Measurements from ENCODE around the gene KCNA3. TPM values are rescaled to one million over a fixed set of nuclear protein-coding genes. Genes with fewer than 3 reads are reported as not detected.

KCNA3 gene
- total and polyA plus RNA-seq, 2 of the 8 experiments (the other 6 are each of a cell fraction or from before 2014, with no cell fraction given) = 0.95 to 1.1 TPM

DNA sequence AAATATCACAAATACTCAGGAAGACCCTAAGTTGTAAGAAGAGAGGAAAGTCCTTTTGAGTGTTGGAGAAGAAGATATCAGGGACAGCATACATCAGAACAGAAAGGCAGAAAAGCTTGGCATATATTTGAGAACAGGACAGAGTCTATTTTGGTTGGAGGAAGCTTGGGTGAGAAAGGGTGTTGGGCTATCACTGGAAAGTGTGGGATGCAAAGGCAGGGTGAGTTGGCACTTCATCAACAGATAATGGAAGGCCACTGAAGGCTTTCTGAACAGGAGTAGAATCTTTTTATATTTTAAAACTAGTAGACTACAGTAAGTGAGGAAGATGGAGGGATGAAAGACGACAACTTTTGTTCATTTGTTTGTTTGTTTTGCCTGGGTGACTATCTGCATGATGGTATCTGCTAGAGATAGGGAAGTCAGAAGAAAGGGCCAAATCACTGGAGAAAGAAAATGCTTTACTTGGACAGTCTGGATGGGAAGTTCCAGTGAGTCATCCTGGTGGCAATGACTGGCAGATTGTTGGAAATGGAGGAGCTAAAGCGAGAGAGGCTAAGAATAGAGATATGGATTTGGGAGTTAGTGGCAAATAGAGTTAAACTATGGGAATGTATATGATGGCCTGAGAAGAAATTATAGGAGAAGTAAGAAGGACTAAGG, 34.9 kb downstream of the KCNA3 start:
- Histone ChIP-seq H3K79me1 (ENCODE audit: low read depth, low read length) (no peaks in the 10 kb centered on the region), H3K27ac (ENCODE audit: low read depth, low read length) (no peak overlapping the region), H2BK15ac (ENCODE audit: low read length) (no peak overlapping the region), H3K4me1 (replicated peaks in 1 of 4; ENCODE audit: control insufficient read depth in 3 of 4, insufficient read depth in 4 of 4, low read length in 3 of 4) (no peaks in the 10 kb centered on the region), H4K5ac (ENCODE audit: insufficient read length, low read depth, low read length) (no peak overlapping the region), H2AFZ (ENCODE audit: low read length) (no peak overlapping the region), H3K79me2 (ENCODE audit: control insufficient read depth in 1 of 2, insufficient read depth in 2 of 2, low read length in 2 of 2) (no peaks in the 10 kb centered on the region), H3K36me3 (ENCODE audit: control insufficient read depth in 2 of 4, insufficient read depth in 4 of 4, low read length in 3 of 4) (no peaks in the 10 kb centered on the region), H3K9me3 (ENCODE audit: insufficient read depth in 2 of 2, low read depth in 1 of 2, low read length in 1 of 2) (no peaks in the 10 kb centered on the region), H4K20me1 (replicated peaks in 1 of 2; ENCODE audit: control insufficient read depth in 1 of 2, insufficient read depth in 2 of 2, low read length in 2 of 2) (no peaks in the 10 kb centered on the region), H3K23me2 (ENCODE audit: low read depth, low read length) (no peaks in the 10 kb centered on the region; the same call in 1 of the 2 replicates), H2AK5ac (ENCODE audit: low read depth, low read length) (no peak overlapping the region), H3K23ac (ENCODE audit: insufficient read length) (no peak overlapping the region), H3K4ac (replicated peaks; ENCODE audit: insufficient read length, low read depth, low read length) (no peak overlapping the region), H2BK20ac (ENCODE audit: low read length) (no peak overlapping the region), H3K4me3 (ENCODE audit: extremely low read depth in 1 of 4, insufficient read depth in 2 of 4, low read depth in 3 of 4, low read length in 4 of 4) (no peak overlapping the region), H3K56ac (replicated peaks; ENCODE audit: insufficient read length, low read depth, low read length) (no peak overlapping the region), H3K9ac (replicated peaks in 1 of 4; ENCODE audit: extremely low read depth in 1 of 4, low read depth in 3 of 4, low read length in 3 of 4) (no peak overlapping the region), H3K4me2 (ENCODE audit: insufficient read depth in 1 of 2, low read depth in 2 of 2, low read length in 2 of 2) (no peak overlapping the region), H4K91ac (replicated peaks; ENCODE audit: insufficient read length, low read length) (no peak overlapping the region), H3K14ac (ENCODE audit: insufficient read length) (no peak overlapping the region), H3K27me3 (replicated peaks in 1 of 4; ENCODE audit: control insufficient read depth in 3 of 4, extremely low read depth in 1 of 4, insufficient read depth in 3 of 4, low read length in 3 of 4) (no peaks in the 10 kb centered on the region), H4K8ac (ENCODE audit: extremely low read depth, insufficient read depth, low read length) (no peak overlapping the region), H2BK120ac (replicated peaks; ENCODE audit: low read depth, low read length) (no peak overlapping the region), H3K18ac (ENCODE audit: extremely low read depth, low read length) (no peak overlapping the region), H2BK12ac (ENCODE audit: low read depth, low read length) (no peak overlapping the region), H2BK5ac (ENCODE audit: low read depth, low read length) (no peak overlapping the region)
- DNase-seq (ENCODE audit: low read depth in 1 of 2, low spot score in 2 of 2) (no peak), FAIRE-seq (no peak)
- ChIA-PET POLR2A (ENCODE audit: partially characterized antibody) (no interaction called here), CTCF (ENCODE audit: partially characterized antibody) (interaction anchor here (6.3 to 10.8 kb wide), 3 partner anchors 126 to 142 kb away, joined by 63 to 86 read pairs (median 79); no protein-coding TSS in a partner anchor)
- WGBS, 2 experiments (ENCODE audit: extremely low coverage in 1 of 2, insufficient coverage in 1 of 2, insufficient read length in 1 of 2, insufficient replicate concordance in 2 of 2, low coverage in 1 of 2, low lambda C conversion rate in 2 of 2, missing lambda C conversion rate in 1 of 2) = 86% methylated on average over 2 of the region's 2 CpGs; no CpG with 5 or more reads in 1 of the 2 experiments
- no peak for TF ChIP-seq RNF2 (IDR thresholded peaks at IDR 0.05; ENCODE audit: borderline replicate concordance, low read depth, low read length, missing control alignments, poor library complexity, severe bottlenecking)
- no peak for TF ChIP-seq GTF2F1 (IDR thresholded peaks at IDR 0.05; ENCODE audit: borderline replicate concordance, low read depth, low read length)
- no peak for TF ChIP-seq CEBPB (IDR thresholded peaks at IDR 0.05; ENCODE audit: low read depth, low read length)
- no peak for TF ChIP-seq SRF (IDR thresholded peaks at IDR 0.05; ENCODE audit: low read depth, low read length)
- no peak for TF ChIP-seq FOSL1 (IDR thresholded peaks at IDR 0.05; ENCODE audit: insufficient read depth, low read depth, low read length)
- TF ChIP-seq CHD2 (IDR thresholded peaks at IDR 0.05; ENCODE audit: low read length) = no peak
- TF ChIP-seq EGR1 (IDR thresholded peaks at IDR 0.05; ENCODE audit: borderline replicate concordance, low read depth, low read length) = no peak
- no peak for TF ChIP-seq RFX5 (IDR thresholded peaks at IDR 0.05; ENCODE audit: borderline replicate concordance, low read depth, low read length)
- no peak for TF ChIP-seq SIRT6 (IDR thresholded peaks at IDR 0.05; ENCODE audit: low read length)
- no peak for TF ChIP-seq NRF1 (IDR thresholded peaks at IDR 0.05; ENCODE audit: low read depth, low read length)
- no peak for TF ChIP-seq JUND (IDR thresholded peaks at IDR 0.05; ENCODE audit: low read length)
- TF ChIP-seq PHF8 (conservative IDR thresholded peaks at IDR 0.05; ENCODE audit: low read depth, low read length) = no peak
- no peak for TF ChIP-seq SP1 (IDR thresholded peaks at IDR 0.05; ENCODE audit: low read depth, low read length)
